ENCODE measurements around the gene ECSCR.

The ECSCR gene

DNA sequence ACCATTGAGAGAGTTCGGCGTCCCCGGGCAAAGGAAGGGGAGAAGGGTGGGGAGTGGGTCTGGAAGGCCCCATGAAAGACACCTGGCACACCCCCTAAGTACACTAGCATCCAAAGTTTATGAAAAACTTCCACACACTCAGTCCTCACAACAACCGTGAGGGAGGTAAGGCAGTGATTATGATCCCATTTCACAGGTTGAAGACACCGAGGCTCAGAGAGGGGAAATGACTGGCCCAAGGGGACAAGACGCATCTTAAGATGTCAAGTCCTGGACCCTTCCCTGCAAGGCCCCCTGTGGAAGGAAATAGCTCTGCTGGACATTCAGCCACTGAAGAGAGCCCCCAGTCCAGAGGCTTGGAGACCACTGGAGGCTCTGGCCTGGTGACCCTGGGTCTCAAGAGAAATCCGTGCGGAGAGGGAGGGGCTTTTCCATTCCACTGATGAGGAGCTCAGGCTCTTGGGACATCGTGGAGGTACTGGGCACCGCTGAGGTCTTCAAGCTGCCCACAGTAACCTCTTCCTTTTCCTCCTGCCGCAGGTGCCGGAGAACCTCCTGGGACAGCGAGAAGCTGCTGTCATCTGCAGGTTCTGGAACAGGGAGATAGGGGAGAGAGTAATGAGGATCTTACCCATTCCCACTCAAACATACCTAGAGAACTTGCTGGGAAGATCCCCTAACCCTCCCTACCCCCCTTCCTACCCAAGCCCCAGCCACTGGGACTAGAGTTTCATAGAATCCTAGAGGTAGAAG, 13.5 kb upstream of the ECSCR start:
- DNase-seq (ENCODE audit: low spot score), result no peak
- H3K4me3 ChIP-seq, result no peak overlapping the region
- TF ChIP-seq, protein P1, sequence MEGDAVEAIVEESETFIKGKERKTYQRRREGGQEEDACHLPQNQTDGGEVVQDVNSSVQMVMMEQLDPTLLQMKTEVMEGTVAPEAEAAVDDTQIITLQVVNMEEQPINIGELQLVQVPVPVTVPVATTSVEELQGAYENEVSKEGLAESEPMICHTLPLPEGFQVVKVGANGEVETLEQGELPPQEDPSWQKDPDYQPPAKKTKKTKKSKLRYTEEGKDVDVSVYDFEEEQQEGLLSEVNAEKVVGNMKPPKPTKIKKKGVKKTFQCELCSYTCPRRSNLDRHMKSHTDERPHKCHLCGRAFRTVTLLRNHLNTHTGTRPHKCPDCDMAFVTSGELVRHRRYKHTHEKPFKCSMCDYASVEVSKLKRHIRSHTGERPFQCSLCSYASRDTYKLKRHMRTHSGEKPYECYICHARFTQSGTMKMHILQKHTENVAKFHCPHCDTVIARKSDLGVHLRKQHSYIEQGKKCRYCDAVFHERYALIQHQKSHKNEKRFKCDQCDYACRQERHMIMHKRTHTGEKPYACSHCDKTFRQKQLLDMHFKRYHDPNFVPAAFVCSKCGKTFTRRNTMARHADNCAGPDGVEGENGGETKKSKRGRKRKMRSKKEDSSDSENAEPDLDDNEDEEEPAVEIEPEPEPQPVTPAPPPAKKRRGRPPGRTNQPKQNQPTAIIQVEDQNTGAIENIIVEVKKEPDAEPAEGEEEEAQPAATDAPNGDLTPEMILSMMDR (IDR thresholded peaks at IDR 0.05), result no peak
- H3K27ac ChIP-seq, result peak overlapping the region in 1 of 2 donors; percentile 55

DNA sequence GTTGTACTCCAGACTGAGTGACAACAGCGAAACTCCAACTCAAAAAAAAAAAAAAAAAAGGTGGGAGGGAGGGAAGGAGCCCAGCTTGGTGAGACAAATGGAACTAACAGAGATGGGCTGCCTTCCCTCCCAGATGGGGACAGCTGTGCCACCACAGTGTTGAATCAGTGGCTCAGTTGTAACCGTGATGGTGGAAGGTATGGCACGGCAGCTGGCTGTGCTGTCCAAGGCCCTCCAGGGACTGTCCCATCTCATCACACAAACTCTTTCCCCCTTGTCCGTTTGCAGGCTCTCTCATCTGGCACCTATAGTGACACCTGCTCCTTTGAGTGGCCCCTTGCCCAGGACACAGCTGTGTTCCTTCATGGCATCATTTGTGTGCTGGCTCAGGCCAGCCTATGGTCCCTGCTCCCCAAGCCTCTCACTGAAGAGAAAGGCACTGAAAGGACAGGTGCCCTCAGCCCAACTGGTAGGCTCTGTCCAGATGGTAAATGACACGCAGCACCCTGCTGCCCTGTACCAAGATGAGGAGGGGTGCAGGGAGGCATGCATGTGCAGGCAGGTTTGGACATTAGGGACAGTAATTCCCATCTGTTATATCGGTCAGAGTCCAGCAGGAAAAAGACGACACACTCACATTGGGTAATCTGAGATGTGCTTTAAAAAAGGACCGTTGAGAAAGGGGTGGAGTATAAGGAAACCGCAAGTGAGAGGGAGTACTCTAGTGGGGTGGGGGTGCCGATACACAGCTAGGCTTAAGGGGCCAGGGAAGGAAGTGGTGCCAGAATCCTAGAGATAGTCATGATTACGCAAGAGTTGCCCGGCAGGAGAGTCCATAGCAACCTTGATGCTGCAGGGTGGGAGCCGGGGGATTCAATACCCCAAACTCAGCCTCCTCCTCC, 12.6 kb upstream of the ECSCR start:
- peak overlapping the region in 1 of 2 donors; percentile 55 for H3K27ac ChIP-seq
- H3K4me3 ChIP-seq, result no peak overlapping the region
- no peak for DNase-seq (ENCODE audit: low spot score)
- TF ChIP-seq, protein P1 (IDR thresholded peaks at IDR 0.05), result no peak

DNA sequence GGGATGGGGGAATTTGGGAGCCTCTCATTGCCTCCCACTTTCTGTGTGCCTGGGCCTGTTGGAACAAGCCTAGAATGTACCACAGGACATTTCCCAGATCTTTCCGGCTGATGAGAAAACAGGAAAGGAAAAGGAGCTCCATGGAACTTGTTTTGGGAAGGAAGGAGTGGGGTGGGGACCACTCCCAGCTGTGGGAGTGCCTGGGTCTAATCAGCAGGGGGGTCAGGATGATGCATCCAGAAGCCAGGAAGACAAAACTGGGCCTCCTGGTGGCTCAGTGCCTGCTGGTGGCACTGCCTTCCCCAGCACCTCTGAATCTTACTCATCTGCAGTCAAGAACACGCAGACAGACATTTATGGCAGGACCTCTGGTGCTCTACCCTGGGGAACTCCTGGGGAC, 11.0 kb upstream of the ECSCR start:
- H3K4me3 ChIP-seq, result no peak overlapping the region
- H3K27ac ChIP-seq, result peak overlapping the region in 1 of 2 donors; percentile 46
- DNase-seq (ENCODE audit: low spot score), result no peak
- TF ChIP-seq, protein P1 (IDR thresholded peaks at IDR 0.05), result no peak

DNA sequence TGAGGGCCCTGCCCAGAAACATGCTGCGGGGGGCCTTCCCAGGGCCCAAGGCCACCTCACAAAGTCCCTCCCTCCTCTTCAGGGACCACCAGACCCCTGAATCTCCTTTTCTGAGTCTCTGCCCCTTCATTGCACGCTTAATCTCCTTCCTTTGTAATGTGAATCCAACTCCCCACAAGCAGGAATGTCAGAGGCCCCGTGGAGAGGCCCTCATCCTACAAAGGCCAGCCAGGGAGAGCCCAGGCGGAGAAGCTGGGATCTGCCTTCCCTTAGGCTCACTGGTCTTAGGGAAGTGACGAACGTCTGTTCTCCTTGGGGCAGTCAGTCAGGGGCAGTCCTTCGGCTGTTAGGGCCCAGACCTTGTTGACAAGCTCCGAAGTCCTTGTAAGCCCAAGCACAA, 10.6 kb upstream of the ECSCR start:
- no peak for DNase-seq (ENCODE audit: low spot score)
- TF ChIP-seq, protein P1 (IDR thresholded peaks at IDR 0.05), result no peak
- peak overlapping the region; percentile 3 to 46 for H3K27ac ChIP-seq
- no peak overlapping the region for H3K4me3 ChIP-seq

DNA sequence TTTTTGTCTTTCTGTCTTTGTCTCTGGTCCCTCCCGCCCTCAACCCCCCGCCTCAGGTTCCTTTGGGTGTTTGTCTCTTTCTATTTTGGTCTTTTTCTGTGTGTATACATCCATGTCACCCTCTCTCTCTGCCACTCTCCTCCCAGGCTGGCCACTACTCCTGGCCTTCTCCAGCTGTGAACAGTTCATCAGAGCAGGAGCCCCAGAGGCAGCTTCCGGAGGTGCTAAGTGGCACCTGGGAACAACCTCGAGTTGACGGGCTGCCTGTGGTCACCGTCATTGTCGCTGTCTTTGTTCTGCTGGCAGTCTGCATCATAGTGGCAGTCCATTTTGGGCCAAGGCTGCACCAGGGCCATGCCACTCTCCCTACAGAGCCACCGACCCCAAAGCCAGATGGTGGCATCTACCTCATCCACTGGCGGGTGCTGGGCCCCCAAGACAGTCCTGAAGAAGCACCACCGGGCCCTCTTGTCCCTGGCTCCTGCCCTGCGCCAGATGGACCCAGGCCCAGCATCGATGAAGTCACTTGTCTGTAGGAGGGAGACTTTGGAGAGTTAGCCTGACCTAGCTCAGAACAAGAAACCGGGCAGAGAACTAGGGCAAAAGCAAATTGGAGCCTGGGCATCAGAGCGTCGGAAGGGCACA, 10.0 kb upstream of the ECSCR start:
- Histone ChIP-seq H3K4me3 (no peak overlapping the region), H3K27ac (peak overlapping the region; percentile 3 to 46)
- no peak for DNase-seq (ENCODE audit: low spot score)
- TF ChIP-seq, protein P1 (IDR thresholded peaks at IDR 0.05), result no peak

DNA sequence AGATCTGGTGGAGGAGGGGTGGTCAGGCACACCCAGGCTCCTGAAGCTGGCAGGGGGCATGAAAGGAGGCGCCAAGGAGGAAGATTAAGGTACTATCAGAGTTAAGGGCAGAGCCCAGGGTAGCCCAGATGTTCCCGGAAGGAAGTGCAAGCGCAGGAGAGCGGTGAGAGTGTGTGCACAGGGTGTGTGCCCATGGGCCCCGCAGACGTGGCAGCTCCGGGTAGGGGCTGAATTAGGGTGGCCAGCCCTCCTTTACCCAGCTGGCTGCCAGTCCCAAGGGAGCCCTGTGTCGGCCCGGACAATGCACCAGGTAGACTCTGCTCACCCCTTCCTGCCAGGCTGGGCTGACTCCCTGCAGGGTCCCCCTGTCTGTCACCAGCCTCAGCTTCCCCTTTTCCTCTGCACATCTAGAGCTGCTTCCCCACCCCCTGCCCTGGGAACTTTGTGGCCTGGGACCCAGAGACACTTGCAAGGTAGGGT, 8.3 kb upstream of the ECSCR start, which contains the start of gene SMIM33:
SMIM33 (plus strand) TSS at position 184 of the 480 bp plus-strand sequence; CDS start at position 302, 118 bp downstream.
- H3K27ac ChIP-seq, result no peak within 1 kb of the TSS
- H3K4me3 ChIP-seq, result no peak within 1 kb of the TSS
- TF ChIP-seq, protein P1 (IDR thresholded peaks at IDR 0.05), result no peak
- no peak for DNase-seq (ENCODE audit: low spot score)

Measured in coronary artery (tissue), 2 donors.